Right ventricle myocardium inferior (tissue), 1 donor: ENCODE results near the gene OVOL1. TPM values are rescaled to one million over a fixed set of nuclear protein-coding genes. Genes with fewer than 3 reads are reported as not detected.

Experiments used
- ATAC-seq: fragments of 200-7000 bp; cut with Tn5 transposase; one replicate; pipeline ENCODE4 v1.9.1; 2020; ENCODE audit warnings: mild to moderate bottlenecking, moderate library complexity
- DNase-seq: peaks from one replicate; pipeline ENCODE4 v3.0.0; 2021; ENCODE audit errors: missing footprints
- intact Hi-C: fragments of 100-400 bp; cut with DNase I; formaldehyde crosslinking; loops from one replicate; pipeline ENCODE4 v1.11.0; 2022
- total RNA-seq: library from RNA; stranded (reverse); fragmentation: NEBNext Ultra II Directional; extraction: Animal tissue kit (Norgen Biotek cat#: 25700); gene quantifications from one replicate; pipeline ENCODE4 v1.2.1, GENCODE V29; 2021
- donor health status: DM: no; HTN: yes; CAD: no; lungs with severe emphysema.

OVOL1 gene
- total RNA-seq, 1 donor from 2014 or later = not detected

- no peak for ATAC-seq
- intact Hi-C loops = no loop called here
- DNase-seq = no peak
Observed at GRCh38 chr11:65776196-65776595, 10.7 kb upstream of the OVOL1 start.

GRCh38 chr11:65776710-65777141 is 10.1 kb upstream of the OVOL1 start:
- ATAC-seq (no peak), DNase-seq (no peak)
- intact Hi-C loops = no loop called here

GRCh38 chr11:65777241-65777640 is 9.6 kb upstream of the OVOL1 start:
- intact Hi-C loops = no loop called here
- DNase-seq = no peak

GRCh38 chr11:65777821-65778361 is 9.0 kb upstream of the OVOL1 start:
- ATAC-seq (no peak), DNase-seq (no peak)
- intact Hi-C loops = no loop called here

More at GRCh38 chr11:65777241-65777640, 9.6 kb upstream of the OVOL1 start:
- no peak for ATAC-seq

- ATAC-seq (no peak), DNase-seq (no peak)
- intact Hi-C loops = no loop called here
Observed at GRCh38 chr11:65778431-65778900, 8.4 kb upstream of the OVOL1 start.

- ATAC-seq = no peak
- no peak for DNase-seq
- intact Hi-C loops = no loop called here
Observed at GRCh38 chr11:65778901-65779668, 7.8 kb upstream of the OVOL1 start.

- intact Hi-C loops = no loop called here
- no peak for DNase-seq
- ATAC-seq = no peak
Observed at GRCh38 chr11:65779669-65779918, 7.3 kb upstream of the OVOL1 start.

GRCh38 chr11:65779919-65780769 is 6.7 kb upstream of the OVOL1 start:
- ATAC-seq (peak; percentile 89), DNase-seq (peak; percentile 92)
- intact Hi-C loops = loop anchor here (1.0 to 5.0 kb wide), 3 partner anchors 38 to 209 kb away; partner anchors contain the start of gene KAT5

- intact Hi-C loops = loop anchor here (1.0 to 5.0 kb wide), 3 partner anchors 38 to 209 kb away; partner anchors contain the start of gene KAT5
- ATAC-seq = peak; percentile 71
- peak; percentile 85 for DNase-seq
Observed at GRCh38 chr11:65780770-65781151, 6.1 kb upstream of the OVOL1 start, which contains the start of gene AP5B1. AP5B1 (minus strand) TSS chr11:65780976; CDS start chr11:65780591, 385 bp downstream.

- ATAC-seq = peak; percentile 30
- intact Hi-C loops = loop anchor here (5.0 kb wide), 1 partner anchor 69 kb away; the partner anchor contains the start of gene KAT5
- no peak for DNase-seq
Observed at GRCh38 chr11:65781152-65781961, 5.5 kb upstream of the OVOL1 start.

- intact Hi-C loops = loop anchor here (5.0 kb wide), 1 partner anchor 70 kb away; the partner anchor contains the start of gene KAT5
- ATAC-seq (no peak), DNase-seq (no peak)
Observed at GRCh38 chr11:65781962-65782815, 4.7 kb upstream of the OVOL1 start.

- ATAC-seq (no peak), DNase-seq (no peak)
- intact Hi-C loops = loop anchor here (5.0 kb wide), 1 partner anchor 71 kb away; the partner anchor contains the start of gene KAT5
Observed at GRCh38 chr11:65782816-65783228, 4.0 kb upstream of the OVOL1 start.

- intact Hi-C loops = no loop called here
- ATAC-seq (no peak), DNase-seq (no peak)
Observed at GRCh38 chr11:65785319-65786007, 1.4 kb upstream of the OVOL1 start.

GRCh38 chr11:65786008-65786785 is 666 bp upstream of the OVOL1 start:
- intact Hi-C loops = no loop called here
- no peak for DNase-seq
- no peak for ATAC-seq

GRCh38 chr11:65787649-65788622 is 1.1 kb downstream of the OVOL1 start:
- no peak for ATAC-seq
- DNase-seq = no peak
- intact Hi-C loops = no loop called here
